ENCODE data around the gene G3BP2.

- TF ChIP-seq CTCF (conservative IDR thresholded peaks at IDR 0.05) = no peak
- no peak for TF ChIP-seq EZH2 (IDR thresholded peaks at IDR 0.05; ENCODE audit: low read depth)
Measured at GRCh38 chr4:75683482-75684155, 10.4 kb upstream of the G3BP2 start.

Measured in PC-9 (cell line).